Endothelial cell of umbilical vein (primary cell): ENCODE measurements around the gene IKZF1. TPM values are rescaled to one million over a fixed set of nuclear protein-coding genes. Genes with fewer than 3 reads are reported as not detected.

Source experiments
- BruUV-seq: library from RNA; stranded (reverse); fragments of 400-500 nt; replicated peaks from 2 replicates; lab custom pipeline; 2021; lab: Mats Ljungman, UMichigan
- CTCF ChIA-PET: fragments of 300-600, 350-600 bp; sonication (Branson Sonifier 250); formaldehyde crosslinking; loops from one replicate; lab custom pipeline; 2021; ENCODE audit warnings: antibody characterized with exemption, inconsistent platforms; lab: Charles Lee
- POLR2A ChIA-PET: fragments of 300-600, 350-600 bp; sonication (Branson Sonifier 250); formaldehyde crosslinking; loops from one replicate; lab custom pipeline; 2021; ENCODE audit warnings: antibody characterized with exemption, inconsistent platforms; lab: Charles Lee
- DNase-seq: peaks from one replicate; pipeline ENCODE4 v3.0.0-alpha.2; 2011; ENCODE audit warnings: low read depth, low spot score
- FAIRE-seq: peaks from 2 replicates; lab custom pipeline; 2011; peaks lifted over from hg19 to GRCh38; lab: Jason Lieb, UNC
- H2AFZ ChIP-seq: 2 replicates; pipeline ENCODE4 v1.6.0; 2012; ENCODE audit warnings: low read depth, low read length, control low read depth, inconsistent platforms
- H3K27ac ChIP-seq: 2 replicates; pipeline ENCODE4 v1.5.1; 2011; ENCODE audit warnings: low read depth, mild to moderate bottlenecking, control low read depth, low read length, moderate library complexity; ENCODE audit not compliant: insufficient read depth
- H3K27me3 ChIP-seq, 2 experiments: 2 replicates each; pipeline versions ENCODE4 v1.6.0 to v1.6.1; 2011; ENCODE audit warnings: low read length in 2 of 2, mixed read lengths in 1 of 2; ENCODE audit not compliant: control insufficient read depth in 2 of 2, insufficient read depth in 2 of 2
- H3K36me3 ChIP-seq, 2 experiments: 2 replicates in 1 of 2; 3 replicates in 1 of 2; pipeline ENCODE4 v1.5.1; 2011; ENCODE audit warnings: low read length in 2 of 2, mild to moderate bottlenecking in 1 of 2, moderate library complexity in 1 of 2; ENCODE audit not compliant: control insufficient read depth in 2 of 2, insufficient read depth in 2 of 2; ENCODE audit errors: extremely low read depth in 1 of 2
- H3K4me1 ChIP-seq: 3 replicates; pipeline ENCODE4 v1.5.1; 2011; ENCODE audit warnings: mild to moderate bottlenecking, low read length; ENCODE audit not compliant: control insufficient read depth, insufficient read depth; ENCODE audit errors: extremely low read depth
- H3K4me2 ChIP-seq: 2 replicates; pipeline ENCODE4 v1.6.1; 2011; ENCODE audit warnings: low read length, control low read depth, mixed read lengths; ENCODE audit not compliant: insufficient read depth
- H3K4me3 ChIP-seq, 3 experiments: fragments of 200-600 bp in 1 of 3; sonication (generic), shearing (Covaris generic) in 1 of 3; replicated peaks in 1 of 3; 2 replicates each; pipeline ENCODE4 v1.5.1; 2011 to 2016; ENCODE audit warnings: control low read depth in 3 of 3, low read length in 3 of 3, mild to moderate bottlenecking in 2 of 3, inconsistent platforms in 1 of 3, low read depth in 1 of 3, moderate library complexity in 1 of 3; ENCODE audit not compliant: insufficient read depth in 1 of 3
- H3K79me2 ChIP-seq: 2 replicates; pipeline ENCODE4 v1.6.0; 2012; ENCODE audit warnings: low read length, inconsistent platforms; ENCODE audit not compliant: control insufficient read depth, insufficient read depth
- H3K9ac ChIP-seq: replicated peaks from 2 replicates; pipeline ENCODE3; 2011; ENCODE audit warnings: low read length, control low read depth; ENCODE audit not compliant: insufficient read depth; ENCODE audit errors: extremely low read depth
- H3K9me1 ChIP-seq: replicated peaks from 3 replicates; pipeline ENCODE4 v1.6.0; 2011; ENCODE audit warnings: mild to moderate bottlenecking, low read length; ENCODE audit not compliant: control insufficient read depth, insufficient read depth; ENCODE audit errors: extremely low read depth
- H3K9me3 ChIP-seq: replicated peaks from 2 replicates; pipeline ENCODE4 v1.5.1; 2012; ENCODE audit warnings: low read length, inconsistent platforms; ENCODE audit not compliant: control insufficient read depth, insufficient read depth
- H4K20me1 ChIP-seq: replicated peaks from 2 replicates; pipeline ENCODE3; 2011; ENCODE audit warnings: mild to moderate bottlenecking, low read length; ENCODE audit not compliant: control insufficient read depth, insufficient read depth; ENCODE audit errors: extremely low read depth
- EZH2 ChIP-seq: IDR thresholded peaks from 2 replicates; pipeline ENCODE4 v1.6.1; 2012; ENCODE audit warnings: borderline replicate concordance, low read depth, mild to moderate bottlenecking, moderate library complexity, low read length, inconsistent platforms; ENCODE audit not compliant: severe bottlenecking
- GATA2 ChIP-seq: IDR thresholded peaks from 2 replicates; pipeline ENCODE4 v1.7.0; 2011; ENCODE audit warnings: low read depth, mild to moderate bottlenecking, moderate library complexity, mixed read lengths, low read length; ENCODE audit not compliant: insufficient read length, insufficient read depth
- JUN ChIP-seq: IDR thresholded peaks from 2 replicates; pipeline ENCODE4 v1.6.1; 2011; ENCODE audit warnings: borderline replicate concordance, low read depth; ENCODE audit not compliant: insufficient read length, insufficient read depth
- MYC ChIP-seq: IDR thresholded peaks from one replicate; pipeline ENCODE4 v1.6.1; 2011; ENCODE audit warnings: mild to moderate bottlenecking, low read depth, low read length
- POLR2AphosphoS5 ChIP-seq: IDR thresholded peaks from 2 replicates; pipeline ENCODE4 v1.6.1; 2012; ENCODE audit warnings: low read depth, mild to moderate bottlenecking, control low read depth, low read length, moderate library complexity; ENCODE audit not compliant: insufficient read depth
- dilution Hi-C: fragments of 300-500 bp; cut with MboI; formaldehyde crosslinking; loops from one replicate; pipeline ENCODE4 v1.15.0; 2019; ENCODE audit warnings: low sequenced_read_pairs; ENCODE audit not compliant: extremely low pct_ligation_motif_present
- intact Hi-C: fragments of 100-400 bp; cut with micrococcal nuclease; formaldehyde crosslinking; loops from one replicate; pipeline ENCODE4 v1.10.0; 2022
- polyA plus RNA-seq, 4 experiments: library from polyadenylated mRNA; depleted of rRNA in 3 of 4; stranded (reverse) in 3 of 4; unstranded in 1 of 4; fragments of >200 nt; gene quantifications; 2 replicates each; pipeline versions ENCODE4 v1.2.1 to v1.2.3, GENCODE V29; 2011 to 2012; ENCODE audit warnings: missing spikeins in 1 of 4
- total RNA-seq: library from RNA; stranded (reverse); gene quantifications from 2 replicates; pipeline ENCODE4 v1.2.3, GENCODE V29; 2021
- TF ChIP-seq, protein P1 (sequence below), 2 donors: IDR thresholded peaks; 1 replicate in 1 of 2; 2 replicates in 1 of 2; pipeline ENCODE4 v1.5.1; 2011; ENCODE audit warnings: low read length in 2 of 2, mild to moderate bottlenecking in 2 of 2, moderate library complexity in 2 of 2, control low read depth in 1 of 2, inconsistent platforms in 1 of 2, low read depth in 1 of 2; ENCODE audit not compliant: insufficient read depth in 1 of 2; ENCODE audit errors: extremely low read depth in 1 of 2
- TF ChIP-seq, protein P2 (sequence below): IDR thresholded peaks from 2 replicates; pipeline ENCODE4 v1.6.1; 2011; ENCODE audit not compliant: insufficient read depth, insufficient read length

The IKZF1 gene
- total and polyA plus RNA-seq, 2 donors (not counting 3 experiments of a cell fraction or from before 2014, with no cell fraction given) = 0.01 to 0.20 TPM

DNA sequence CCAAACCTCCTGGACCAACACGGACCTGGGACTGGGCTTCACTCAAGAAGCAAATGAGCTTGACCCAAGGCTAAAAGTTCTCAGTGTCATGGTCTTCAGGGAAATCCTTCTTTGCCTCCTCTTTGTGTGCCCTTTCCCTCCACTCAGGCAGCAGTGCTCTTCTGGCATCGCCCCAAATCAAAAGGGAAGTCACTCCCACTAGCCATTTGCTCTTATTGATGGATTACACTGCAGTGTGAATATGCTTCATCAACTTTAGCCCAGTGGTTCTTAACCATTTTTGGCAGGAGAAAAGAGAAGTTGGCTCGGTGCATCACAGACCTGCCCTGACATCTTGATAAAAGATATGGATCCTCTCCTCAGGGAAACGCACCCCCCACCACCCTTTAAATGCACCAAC, 19.2 kb upstream of the IKZF1 start:
- Histone ChIP-seq H3K27ac (no peak overlapping the region), H3K4me1 (no peaks in the 10 kb centered on the region), H3K4me3 (no peak overlapping the region), H3K9me3 (no peaks in the 10 kb centered on the region), H3K27me3 (no peaks in the 10 kb centered on the region), H3K9me1 (no peaks in the 10 kb centered on the region), H3K79me2 (no peaks in the 10 kb centered on the region), H3K4me2 (no peak overlapping the region), H3K36me3 (no peaks in the 10 kb centered on the region), H4K20me1 (no peaks in the 10 kb centered on the region), H3K9ac (no peak overlapping the region), H2AFZ (no peak overlapping the region)
- intact Hi-C loops = no loop called here
- BruUV-seq = no TSS peak
- dilution Hi-C loops = no loop called here
- TF ChIP-seq, protein P1, sequence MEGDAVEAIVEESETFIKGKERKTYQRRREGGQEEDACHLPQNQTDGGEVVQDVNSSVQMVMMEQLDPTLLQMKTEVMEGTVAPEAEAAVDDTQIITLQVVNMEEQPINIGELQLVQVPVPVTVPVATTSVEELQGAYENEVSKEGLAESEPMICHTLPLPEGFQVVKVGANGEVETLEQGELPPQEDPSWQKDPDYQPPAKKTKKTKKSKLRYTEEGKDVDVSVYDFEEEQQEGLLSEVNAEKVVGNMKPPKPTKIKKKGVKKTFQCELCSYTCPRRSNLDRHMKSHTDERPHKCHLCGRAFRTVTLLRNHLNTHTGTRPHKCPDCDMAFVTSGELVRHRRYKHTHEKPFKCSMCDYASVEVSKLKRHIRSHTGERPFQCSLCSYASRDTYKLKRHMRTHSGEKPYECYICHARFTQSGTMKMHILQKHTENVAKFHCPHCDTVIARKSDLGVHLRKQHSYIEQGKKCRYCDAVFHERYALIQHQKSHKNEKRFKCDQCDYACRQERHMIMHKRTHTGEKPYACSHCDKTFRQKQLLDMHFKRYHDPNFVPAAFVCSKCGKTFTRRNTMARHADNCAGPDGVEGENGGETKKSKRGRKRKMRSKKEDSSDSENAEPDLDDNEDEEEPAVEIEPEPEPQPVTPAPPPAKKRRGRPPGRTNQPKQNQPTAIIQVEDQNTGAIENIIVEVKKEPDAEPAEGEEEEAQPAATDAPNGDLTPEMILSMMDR (IDR thresholded peaks at IDR 0.05; ENCODE audit: extremely low read depth in 1 of 2, insufficient read depth in 1 of 2, low read depth in 1 of 2, low read length in 2 of 2) = no peak
- TF ChIP-seq EZH2 (no peak), POLR2AphosphoS5 (no peak), JUN (no peak), MYC (no peak), GATA2 (no peak)
- TF ChIP-seq, protein P2, sequence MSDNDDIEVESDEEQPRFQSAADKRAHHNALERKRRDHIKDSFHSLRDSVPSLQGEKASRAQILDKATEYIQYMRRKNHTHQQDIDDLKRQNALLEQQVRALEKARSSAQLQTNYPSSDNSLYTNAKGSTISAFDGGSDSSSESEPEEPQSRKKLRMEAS = no peak
- no peak for DNase-seq
- ChIA-PET CTCF (no interaction called here), POLR2A (no interaction called here)
- FAIRE-seq = no peak
